IMR-90 (cell line): ENCODE measurements around the gene COX6B2. TPM values are rescaled to one million over a fixed set of nuclear protein-coding genes. Genes with fewer than 3 reads are reported as not detected.

Experiments
- ATAC-seq: fragments of 200-7000 bp; cut with Tn5 transposase; 2 replicates; pipeline ENCODE4 v1.9.1; 2020; ENCODE audit warnings: low read depth, mild to moderate bottlenecking, moderate library complexity
- BruUV-seq: library from RNA; stranded (reverse); fragments of 400-500 nt; replicated peaks from 2 replicates; lab custom pipeline; 2021; lab: Mats Ljungman, UMichigan
- CTCF ChIA-PET: fragments of 300-600 bp; formaldehyde crosslinking; extraction: SDS; loops from one replicate; lab custom pipeline; 2021; ENCODE audit warnings: antibody characterized with exemption; lab: Yijun Ruan, JAX
- POLR2A ChIA-PET: fragments of 300-600 bp; sonication (Branson Sonifier 250); formaldehyde crosslinking; loops from one replicate; lab custom pipeline; 2022; ENCODE audit warnings: antibody characterized with exemption; ENCODE audit not compliant: unreplicated experiment; lab: Charles Lee
- DNase-seq: peaks from one replicate; pipeline ENCODE4 v3.0.0; 2013
- H2AFZ ChIP-seq: replicated peaks from 2 replicates; pipeline ENCODE3; 2013; ENCODE audit warnings: low read length, mild to moderate bottlenecking; ENCODE audit not compliant: poor library complexity
- H2AK5ac ChIP-seq: 2 replicates; pipeline ENCODE4 v1.6.1; 2013; ENCODE audit warnings: low read depth, low read length, inconsistent platforms
- H2AK9ac ChIP-seq: replicated peaks from 2 replicates; pipeline ENCODE3; 2013; ENCODE audit warnings: mild to moderate bottlenecking, low read depth, low read length, moderate library complexity; ENCODE audit not compliant: poor library complexity
- H2BK120ac ChIP-seq: 2 replicates; pipeline ENCODE4 v1.6.1; 2013; ENCODE audit warnings: low read depth, low read length, inconsistent platforms
- H2BK15ac ChIP-seq: 3 replicates; pipeline ENCODE4 v1.6.1; 2013; ENCODE audit warnings: low read depth, low read length, inconsistent platforms
- H2BK20ac ChIP-seq: 2 replicates; pipeline ENCODE4 v1.6.1; 2013; ENCODE audit warnings: low read depth, mild to moderate bottlenecking, inconsistent platforms, low read length, moderate library complexity
- H2BK5ac ChIP-seq: 2 replicates; pipeline ENCODE4 v1.6.1; 2013; ENCODE audit warnings: mild to moderate bottlenecking, low read depth, low read length, inconsistent platforms; ENCODE audit not compliant: poor library complexity, severe bottlenecking
- H3K14ac ChIP-seq: replicated peaks from 2 replicates; pipeline ENCODE4 v1.6.1; 2013; ENCODE audit warnings: low read depth, low read length, inconsistent platforms
- H3K18ac ChIP-seq: 2 replicates; pipeline ENCODE4 v1.6.1; 2013; ENCODE audit warnings: low read depth, low read length, control low read depth
- H3K23ac ChIP-seq: 2 replicates; pipeline ENCODE4 v1.6.1; 2013; ENCODE audit warnings: low read depth, low read length, inconsistent platforms
- H3K27ac ChIP-seq: 2 replicates; pipeline ENCODE4 v1.5.1; 2013; ENCODE audit warnings: mild to moderate bottlenecking, control low read depth, low read length; ENCODE audit not compliant: insufficient read depth
- H3K27me3 ChIP-seq: 2 replicates; pipeline ENCODE4 v1.6.1; 2013; ENCODE audit warnings: low read length; ENCODE audit not compliant: control insufficient read depth, insufficient read depth
- H3K36me3 ChIP-seq: 2 replicates; pipeline ENCODE4 v1.6.1; 2013; ENCODE audit warnings: low read length, mixed read lengths; ENCODE audit not compliant: control insufficient read depth, insufficient read depth
- H3K4ac ChIP-seq: 2 replicates; pipeline ENCODE4 v1.6.1; 2013; ENCODE audit warnings: low read depth, low read length, inconsistent platforms
- H3K4me1 ChIP-seq: 2 replicates; pipeline ENCODE4 v1.6.1; 2013; ENCODE audit warnings: low read length, mixed read lengths; ENCODE audit not compliant: control insufficient read depth, insufficient read depth
- H3K4me2 ChIP-seq: 2 replicates; pipeline ENCODE4 v1.6.1; 2013; ENCODE audit warnings: low read depth, mild to moderate bottlenecking, control low read depth, low read length, moderate library complexity
- H3K4me3 ChIP-seq: 2 replicates; pipeline ENCODE4 v1.5.1; 2013; ENCODE audit warnings: low read depth, mild to moderate bottlenecking, control low read depth, low read length, moderate library complexity; ENCODE audit not compliant: insufficient read depth
- H3K56ac ChIP-seq: 2 replicates; pipeline ENCODE4 v1.6.1; 2013; ENCODE audit warnings: low read length, inconsistent platforms; ENCODE audit not compliant: insufficient read depth; ENCODE audit errors: extremely low read depth
- H3K79me1 ChIP-seq, 2 experiments: 2 replicates each; pipeline ENCODE4 v1.6.1; 2013; ENCODE audit warnings: low read length in 2 of 2, inconsistent platforms in 1 of 2, low read depth in 1 of 2
- H3K9ac ChIP-seq: 2 replicates; pipeline ENCODE4 v1.6.1; 2013; ENCODE audit warnings: low read depth, low read length, control low read depth
- H3K9me1 ChIP-seq: 2 replicates; pipeline ENCODE4 v1.6.1; 2013; ENCODE audit warnings: low read length, inconsistent platforms; ENCODE audit not compliant: insufficient read depth
- H3K9me3 ChIP-seq: 2 replicates; pipeline ENCODE4 v1.6.1; 2013; ENCODE audit warnings: low read length; ENCODE audit not compliant: control insufficient read depth, insufficient read depth
- H4K20me1 ChIP-seq: 2 replicates; pipeline ENCODE4 v1.6.1; 2013; ENCODE audit warnings: low read length, inconsistent platforms; ENCODE audit not compliant: insufficient read depth
- H4K5ac ChIP-seq: 2 replicates; pipeline ENCODE4 v1.6.1; 2013; ENCODE audit warnings: mild to moderate bottlenecking, low read depth, low read length, control low read depth
- H4K8ac ChIP-seq, 2 experiments: 2 replicates each; pipeline ENCODE4 v1.6.1; 2013; ENCODE audit warnings: low read depth in 2 of 2, low read length in 2 of 2, control low read depth in 1 of 2, inconsistent platforms in 1 of 2
- H4K91ac ChIP-seq: 2 replicates; pipeline ENCODE4 v1.6.1; 2013; ENCODE audit warnings: low read depth, low read length, inconsistent platforms; ENCODE audit not compliant: insufficient read depth
- BHLHE40 ChIP-seq: fragments of 150-350 bp; IDR thresholded peaks from 2 replicates; pipeline ENCODE4 v1.6.1; 2016; ENCODE audit warnings: mild to moderate bottlenecking, low read depth, low read length
- CEBPB ChIP-seq: IDR thresholded peaks from 2 replicates; pipeline ENCODE4 v1.6.1; 2012; ENCODE audit warnings: low read depth, low read length, improper control_type of control experiment
- CHD1 ChIP-seq: IDR thresholded peaks from 2 replicates; pipeline ENCODE4 v1.6.1; 2012; ENCODE audit warnings: low read depth, low read length, improper control_type of control experiment
- FOS ChIP-seq: fragments of 150-350 bp; IDR thresholded peaks from 2 replicates; pipeline ENCODE4 v1.6.1; 2016; ENCODE audit warnings: low read depth, low read length
- MAFK ChIP-seq: IDR thresholded peaks from 2 replicates; pipeline ENCODE4 v1.6.1; 2012; ENCODE audit warnings: low read depth, low read length, improper control_type of control experiment
- MAZ ChIP-seq: IDR thresholded peaks from 2 replicates; pipeline ENCODE4 v1.6.1; 2012; ENCODE audit warnings: low read depth, mild to moderate bottlenecking, low read length, improper control_type of control experiment, moderate library complexity, borderline replicate concordance
- MXI1 ChIP-seq: IDR thresholded peaks from 2 replicates; pipeline ENCODE4 v1.6.1; 2012; ENCODE audit warnings: low read depth, mild to moderate bottlenecking, low read length, moderate library complexity, borderline replicate concordance
- POLR2A ChIP-seq: IDR thresholded peaks from 2 replicates; pipeline ENCODE4 v1.6.1; 2012; ENCODE audit warnings: mild to moderate bottlenecking, low read depth, low read length
- RAD21 ChIP-seq: IDR thresholded peaks from 2 replicates; pipeline ENCODE4 v1.6.1; 2012; ENCODE audit warnings: low read length, improper control_type of control experiment
- RCOR1 ChIP-seq: IDR thresholded peaks from 2 replicates; pipeline ENCODE4 v1.6.1; 2012; ENCODE audit warnings: mild to moderate bottlenecking, low read length, improper control_type of control experiment; ENCODE audit not compliant: insufficient replicate concordance
- SMC3 ChIP-seq: fragments of 150-350 bp; IDR thresholded peaks from 2 replicates; pipeline ENCODE4 v1.6.1; 2016; ENCODE audit warnings: low read depth, mild to moderate bottlenecking, antibody characterized with exemption, low read length, moderate library complexity
- WGBS, 2 experiments: methylation state at CpG; one replicate each; pipeline versions ENCODE4 v1.1.5 to v1.1.7; 2013; ENCODE audit warnings: missing lambda C conversion rate in 2 of 2; ENCODE audit not compliant: insufficient read length in 1 of 2; ENCODE audit errors: extremely low coverage in 2 of 2; 5-methylcytosine and 5-hydroxymethylcytosine counted together
- dilution Hi-C: fragments of 300-500 bp; cut with HindIII; formaldehyde crosslinking; loops from one replicate; pipeline ENCODE4 v1.14.3; 2018; ENCODE audit warnings: low sequenced_read_pairs; ENCODE audit not compliant: unreplicated experiment
- in situ Hi-C: fragments of 300-500 bp; cut with MboI; formaldehyde crosslinking; loops from 3 replicates; pipeline ENCODE4 v1.14.3; 2019; ENCODE audit warnings: low sequenced_read_pairs, inconsistent platforms, mixed read lengths
- intact Hi-C: fragments of 100-400 bp; cut with micrococcal nuclease; formaldehyde crosslinking; loops from 2 replicates; pipeline ENCODE4 v1.10.0; 2022
- polyA plus RNA-seq, 3 experiments: library from polyadenylated mRNA; depleted of rRNA; stranded (reverse); fragments of >200 nt; gene quantifications; 2 replicates each; pipeline ENCODE4 v1.2.3, GENCODE V29; 2012; ENCODE audit warnings: low replicate concordance in 1 of 3
- total RNA-seq: library from RNA; depleted of rRNA; stranded (reverse); fragments of >200 nt; gene quantifications from 2 replicates; pipeline ENCODE4 v1.2.3, GENCODE V29; 2012
- TF ChIP-seq, protein P1 (sequence below): conservative IDR thresholded peaks from 2 replicates; pipeline ENCODE4 v1.5.1; 2012; ENCODE audit warnings: mild to moderate bottlenecking, low read depth, low read length, improper control_type of control experiment
- TF ChIP-seq, protein P2 (sequence below): fragments of 150-350 bp; IDR thresholded peaks from 2 replicates; pipeline ENCODE4 v1.6.1; 2016; ENCODE audit warnings: low read depth, mild to moderate bottlenecking, low read length, moderate library complexity, borderline replicate concordance
- TF ChIP-seq, protein P3 (sequence below): fragments of 150-350 bp; IDR thresholded peaks from 2 replicates; pipeline ENCODE4 v1.6.1; 2017; ENCODE audit warnings: mild to moderate bottlenecking, antibody characterized with exemption, low read length, low read depth

COX6B2 gene
- total and polyA plus RNA-seq, 2 of the 4 experiments (the other 2 are of a cell fraction): 0.19 TPM; not detected in 1

DNA sequence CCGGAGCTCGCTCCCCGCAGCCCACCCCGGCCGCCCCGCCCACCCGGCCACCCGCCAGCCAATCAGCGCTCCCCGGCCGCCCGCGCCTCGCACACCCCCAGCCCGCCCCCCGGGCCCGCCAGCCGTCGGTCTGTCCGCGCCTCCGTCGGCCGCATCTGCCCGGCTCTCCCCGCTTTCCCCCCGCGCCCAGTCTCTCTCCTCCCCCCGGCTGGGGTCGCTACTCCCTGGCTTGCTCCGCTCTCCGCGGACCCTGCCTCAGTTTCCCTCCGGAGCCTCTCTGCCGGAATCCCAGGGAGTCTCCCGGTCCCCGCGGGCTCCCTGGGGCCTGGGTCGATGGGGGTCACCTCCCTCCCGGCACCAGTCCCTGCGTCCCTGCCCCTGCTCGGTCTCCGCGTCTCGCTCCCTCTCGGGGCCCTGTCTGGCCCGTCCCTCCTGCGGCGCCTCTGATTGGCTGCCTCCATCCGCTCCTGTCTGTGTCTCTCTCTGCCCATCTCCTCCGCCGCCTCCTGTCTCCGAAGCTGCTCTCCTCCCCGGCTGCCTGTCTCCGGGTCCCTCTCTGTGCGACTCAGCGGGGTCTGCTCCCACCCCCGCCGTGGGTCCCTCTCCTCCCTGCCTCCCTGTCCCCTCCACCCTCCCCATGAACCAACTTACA, 15.3 kb upstream of the COX6B2 start:
- Histone ChIP-seq H3K9ac (peak overlapping the region; percentile 87), H2AK5ac (peak overlapping the region; percentile 88), H3K18ac (peak overlapping the region; percentile 59; the same call in 1 of the 2 replicates), H4K8ac (peak overlapping the region in 1 of 2 experiments; percentile 57; a peak in 3 of 4 replicates), H4K5ac (peak overlapping the region; percentile 29), H4K20me1 (peaks cover 43% of the 10 kb centered on the region), H2AK9ac (peak overlapping the region; percentile 95), H2BK5ac (peak overlapping the region; percentile 90), H3K79me1 (peaks cover 5 to 54% of the 10 kb centered on the region in 2 experiments; a peak in 3 of 4 replicates), H3K9me3 (no peaks in the 10 kb centered on the region), H3K27me3 (no peaks in the 10 kb centered on the region), H3K36me3 (peaks cover 26% of the 10 kb centered on the region), H3K9me1 (peaks cover 9% of the 10 kb centered on the region; the same call in 1 of the 2 replicates), H3K56ac (peak overlapping the region; percentile 65; the same call in 1 of the 2 replicates), H3K14ac (peak overlapping the region; percentile 88), H3K4me3 (peak overlapping the region; percentile 89), H4K91ac (peak overlapping the region; percentile 75), H3K23ac (peak overlapping the region; percentile 37; the same call in 1 of the 2 replicates), H2BK20ac (no peak overlapping the region), H2AFZ (peak overlapping the region; percentile 84), H2BK15ac (no peak overlapping the region), H3K4ac (peak overlapping the region; percentile 94), H3K4me2 (peak overlapping the region; percentile 80), H3K4me1 (peaks cover 43% of the 10 kb centered on the region), H3K27ac (peak overlapping the region; percentile 97), H2BK120ac (peak overlapping the region; percentile 42; the same call in 1 of the 2 replicates)
- TF ChIP-seq, protein P1, sequence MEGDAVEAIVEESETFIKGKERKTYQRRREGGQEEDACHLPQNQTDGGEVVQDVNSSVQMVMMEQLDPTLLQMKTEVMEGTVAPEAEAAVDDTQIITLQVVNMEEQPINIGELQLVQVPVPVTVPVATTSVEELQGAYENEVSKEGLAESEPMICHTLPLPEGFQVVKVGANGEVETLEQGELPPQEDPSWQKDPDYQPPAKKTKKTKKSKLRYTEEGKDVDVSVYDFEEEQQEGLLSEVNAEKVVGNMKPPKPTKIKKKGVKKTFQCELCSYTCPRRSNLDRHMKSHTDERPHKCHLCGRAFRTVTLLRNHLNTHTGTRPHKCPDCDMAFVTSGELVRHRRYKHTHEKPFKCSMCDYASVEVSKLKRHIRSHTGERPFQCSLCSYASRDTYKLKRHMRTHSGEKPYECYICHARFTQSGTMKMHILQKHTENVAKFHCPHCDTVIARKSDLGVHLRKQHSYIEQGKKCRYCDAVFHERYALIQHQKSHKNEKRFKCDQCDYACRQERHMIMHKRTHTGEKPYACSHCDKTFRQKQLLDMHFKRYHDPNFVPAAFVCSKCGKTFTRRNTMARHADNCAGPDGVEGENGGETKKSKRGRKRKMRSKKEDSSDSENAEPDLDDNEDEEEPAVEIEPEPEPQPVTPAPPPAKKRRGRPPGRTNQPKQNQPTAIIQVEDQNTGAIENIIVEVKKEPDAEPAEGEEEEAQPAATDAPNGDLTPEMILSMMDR: no peak
- TF ChIP-seq POLR2A (peak; percentile 68; the same call in 1 of the 2 replicates), CEBPB (no peak), FOS (no peak), RCOR1 (no peak), MAZ (no peak), MXI1 (no peak), RAD21 (no peak), MAFK (no peak), BHLHE40 (no peak), CHD1 (peak; percentile 94), SMC3 (no peak)
- TF ChIP-seq, protein P2, sequence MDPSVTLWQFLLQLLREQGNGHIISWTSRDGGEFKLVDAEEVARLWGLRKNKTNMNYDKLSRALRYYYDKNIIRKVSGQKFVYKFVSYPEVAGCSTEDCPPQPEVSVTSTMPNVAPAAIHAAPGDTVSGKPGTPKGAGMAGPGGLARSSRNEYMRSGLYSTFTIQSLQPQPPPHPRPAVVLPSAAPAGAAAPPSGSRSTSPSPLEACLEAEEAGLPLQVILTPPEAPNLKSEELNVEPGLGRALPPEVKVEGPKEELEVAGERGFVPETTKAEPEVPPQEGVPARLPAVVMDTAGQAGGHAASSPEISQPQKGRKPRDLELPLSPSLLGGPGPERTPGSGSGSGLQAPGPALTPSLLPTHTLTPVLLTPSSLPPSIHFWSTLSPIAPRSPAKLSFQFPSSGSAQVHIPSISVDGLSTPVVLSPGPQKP: no peak
- TF ChIP-seq, protein P3, sequence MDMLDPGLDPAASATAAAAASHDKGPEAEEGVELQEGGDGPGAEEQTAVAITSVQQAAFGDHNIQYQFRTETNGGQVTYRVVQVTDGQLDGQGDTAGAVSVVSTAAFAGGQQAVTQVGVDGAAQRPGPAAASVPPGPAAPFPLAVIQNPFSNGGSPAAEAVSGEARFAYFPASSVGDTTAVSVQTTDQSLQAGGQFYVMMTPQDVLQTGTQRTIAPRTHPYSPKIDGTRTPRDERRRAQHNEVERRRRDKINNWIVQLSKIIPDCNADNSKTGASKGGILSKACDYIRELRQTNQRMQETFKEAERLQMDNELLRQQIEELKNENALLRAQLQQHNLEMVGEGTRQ: no peak
- peak; percentile 66 for ATAC-seq
- CTCF ChIA-PET: no interaction called here
- peak; percentile 76 for DNase-seq
- intact Hi-C loops (no loop called here), dilution Hi-C loops (no loop called here), in situ Hi-C loops (no loop called here)
- 1% methylated on average over 24 of the region's 59 CpGs; no CpG with 5 or more reads in 1 of the 2 experiments for WGBS, 2 experiments
- POLR2A ChIA-PET: interaction anchor here (0.6 to 1.4 kb wide), 3 partner anchors 14 to 229 kb away, joined by 3 to 5 read pairs (median 4); partner anchors contain the start of genes TMEM238 and UBE2S
- BruUV-seq: no TSS peak
